H4 (cell line): ENCODE results near the gene ZEB2. TPM values are rescaled to one million over a fixed set of nuclear protein-coding genes. Genes with fewer than 3 reads are reported as not detected.

ENCODE experiments used
- DNase-seq: peaks from one replicate; pipeline ENCODE4 v3.0.0-alpha.2; 2015; ENCODE audit warnings: low spot score
- total RNA-seq: library from RNA; depleted of rRNA; stranded (reverse); fragments of >200 nt; shearing (Covaris generic); gene quantifications from 2 replicates; pipeline ENCODE4 v1.2.3, GENCODE V29; 2014

ZEB2 gene
- total RNA-seq, 1 experiment from 2014 or later = 17.0 TPM

GRCh38 chr2:144528108-144528507 lies 8.2 kb upstream of the ZEB2 start:
- DNase-seq = no peak

- DNase-seq = no peak
These were observed 6.9 kb upstream of the ZEB2 start for GRCh38 chr2:144526831-144527230.

GRCh38 chr2:144524118-144525009 lies 4.4 kb upstream of the ZEB2 start:
- DNase-seq = peak; percentile 23

GRCh38 chr2:144523596-144524117 lies 3.7 kb upstream of the ZEB2 start:
- DNase-seq = no peak

GRCh38 chr2:144522897-144523595 lies 3.1 kb upstream of the ZEB2 start:
- DNase-seq = no peak

- no peak for DNase-seq
These were observed 2.4 kb upstream of the ZEB2 start for GRCh38 chr2:144522176-144522896.

GRCh38 chr2:144521686-144522085 lies 1.8 kb upstream of the ZEB2 start:
- no peak for DNase-seq

- no peak for DNase-seq
These were observed 1.0 kb upstream of the ZEB2 start for GRCh38 chr2:144520756-144521487.

GRCh38 chr2:144519597-144519933 lies 354 bp downstream of the ZEB2 start:
- DNase-seq = no peak

GRCh38 chr2:144518748-144519596 lies 947 bp downstream of the ZEB2 start:
- DNase-seq = no peak

GRCh38 chr2:144517866-144518747 lies 1.8 kb downstream of the ZEB2 start:
- DNase-seq = no peak

GRCh38 chr2:144516981-144517865 lies 2.7 kb downstream of the ZEB2 start:
- peak; percentile 81 for DNase-seq

GRCh38 chr2:144516411-144516980 lies 3.4 kb downstream of the ZEB2 start:
- DNase-seq = no peak

GRCh38 chr2:144515696-144516410 lies 4.1 kb downstream of the ZEB2 start:
- peak; percentile 27 for DNase-seq

GRCh38 chr2:144515099-144515695 lies 4.7 kb downstream of the ZEB2 start:
- no peak for DNase-seq

GRCh38 chr2:144514616-144515091 lies 5.3 kb downstream of the ZEB2 start:
- DNase-seq = no peak
